ENCODE data around the gene PIP4K2C.
"Not testable (repeated sequence)": the region's sequence is repeated elsewhere in the genome, so short reads cannot be mapped to it uniquely, and the experiment has no call there.

Gene PIP4K2C

DNA sequence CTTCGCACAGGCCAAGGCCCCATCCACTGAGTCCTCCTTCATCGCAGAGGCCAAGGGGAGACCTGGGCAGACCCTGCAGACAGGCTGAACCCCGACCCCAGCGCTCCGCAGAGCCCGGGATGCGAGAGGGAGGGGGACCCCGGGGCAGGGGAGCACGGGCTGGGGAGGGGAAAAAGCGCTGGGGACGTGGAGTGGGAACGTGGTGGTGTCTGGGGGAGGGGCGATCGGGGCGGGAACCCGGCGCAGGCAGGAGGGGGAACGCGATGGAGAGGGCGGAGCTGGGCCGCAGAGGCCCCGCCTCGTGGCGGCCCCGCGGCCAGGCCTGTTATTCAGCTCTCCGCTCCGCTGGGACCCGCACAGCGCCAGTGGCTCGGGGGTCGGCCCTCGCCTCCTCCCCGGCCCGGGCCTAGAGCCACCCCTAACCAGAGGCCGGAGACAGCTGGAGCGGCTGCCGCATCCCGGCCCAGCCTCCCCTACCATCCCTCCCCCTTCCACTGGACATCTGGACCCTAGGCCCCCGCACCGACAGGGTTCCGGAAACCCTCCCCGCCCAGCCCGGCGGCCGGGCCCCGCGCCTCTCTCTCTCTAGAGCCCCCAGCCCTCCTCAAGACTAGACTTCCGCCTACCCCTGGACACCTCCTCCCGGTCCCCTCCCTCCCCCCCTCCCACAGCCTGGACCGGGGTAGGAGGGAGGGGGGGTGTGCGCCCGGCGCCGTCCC, 20.3 kb downstream of the PIP4K2C start, which contains the start of gene ARHGEF25:
Gene ARHGEF25, plus strand, starts transcription at position 328 of the 719 bp plus-strand sequence. CDS start 460 bp downstream, outside the sequence.
- DNase-seq: peak; percentile 65

DNA sequence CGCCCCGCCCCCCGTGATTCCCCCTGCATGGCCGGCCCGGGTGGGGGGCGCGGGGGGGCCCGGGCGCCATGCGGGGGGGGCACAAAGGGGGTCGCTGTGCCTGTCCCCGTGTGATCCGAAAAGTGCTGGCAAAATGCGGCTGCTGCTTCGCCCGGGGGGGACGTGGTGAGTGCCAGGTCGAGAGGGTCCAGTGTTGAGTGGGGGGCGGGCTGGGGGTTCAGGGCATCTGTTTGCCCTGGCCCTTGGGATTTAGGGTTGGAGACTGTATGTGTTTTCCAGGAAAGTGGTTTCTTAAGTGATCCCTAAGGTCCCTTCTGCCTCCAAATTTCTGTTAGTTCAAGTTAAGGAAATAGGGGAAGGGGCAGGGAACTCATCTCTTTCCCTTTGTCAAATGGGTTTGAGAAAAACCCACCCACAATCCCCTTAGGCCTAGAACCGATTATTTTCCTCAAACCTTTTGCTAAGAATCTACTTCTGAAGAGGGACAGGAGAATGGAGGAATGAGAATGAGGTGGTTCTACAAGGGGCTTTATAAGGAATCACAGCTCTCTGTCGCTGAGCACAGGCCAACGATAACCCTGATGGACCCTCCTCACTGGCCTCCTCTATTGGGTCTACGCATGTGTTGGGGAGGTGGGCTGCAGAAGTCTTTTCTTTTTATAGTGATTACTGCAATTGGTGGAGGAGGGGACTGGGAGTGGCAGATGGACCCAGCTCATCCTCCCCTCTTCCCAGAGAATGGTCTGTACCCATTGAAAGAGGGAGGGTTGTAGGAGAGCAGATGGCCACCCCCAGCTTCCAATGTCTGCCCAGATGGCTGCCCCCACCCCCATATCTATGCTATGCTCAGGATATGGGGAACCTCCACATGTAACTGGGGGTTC, 21.1 kb downstream of the PIP4K2C start:
- no peak for DNase-seq

DNA sequence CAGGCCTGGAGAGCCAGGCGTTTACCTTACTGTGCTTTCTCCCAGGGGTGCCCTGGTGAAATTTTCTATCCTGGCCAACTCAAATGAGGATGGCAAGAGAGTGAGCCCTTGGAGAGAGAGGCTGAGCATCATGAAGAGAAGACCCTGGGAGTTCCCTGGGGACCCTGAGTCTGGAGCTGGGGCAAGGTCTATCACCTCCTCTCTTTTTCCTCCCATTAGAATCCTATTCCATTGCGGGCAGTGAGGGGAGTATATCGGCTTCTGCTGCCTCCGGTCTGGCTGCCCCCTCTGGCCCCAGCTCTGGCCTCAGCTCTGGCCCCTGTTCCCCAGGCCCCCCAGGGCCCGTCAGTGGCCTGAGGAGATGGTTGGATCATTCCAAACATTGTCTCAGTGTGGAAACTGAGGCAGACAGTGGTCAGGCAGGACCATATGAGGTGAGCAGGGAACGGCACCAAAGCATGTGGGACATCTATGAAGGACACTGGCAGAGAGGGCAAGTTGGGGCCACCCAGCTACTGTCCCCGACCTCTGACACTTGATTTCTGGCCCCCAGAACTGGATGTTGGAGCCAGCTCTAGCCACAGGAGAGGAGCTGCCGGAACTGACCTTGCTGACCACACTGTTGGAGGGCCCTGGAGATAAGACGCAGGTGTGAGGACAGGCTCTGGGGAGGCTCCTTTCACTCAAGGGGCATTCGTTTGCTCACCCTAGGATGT, 21.9 kb downstream of the PIP4K2C start:
- no peak for DNase-seq

DNA sequence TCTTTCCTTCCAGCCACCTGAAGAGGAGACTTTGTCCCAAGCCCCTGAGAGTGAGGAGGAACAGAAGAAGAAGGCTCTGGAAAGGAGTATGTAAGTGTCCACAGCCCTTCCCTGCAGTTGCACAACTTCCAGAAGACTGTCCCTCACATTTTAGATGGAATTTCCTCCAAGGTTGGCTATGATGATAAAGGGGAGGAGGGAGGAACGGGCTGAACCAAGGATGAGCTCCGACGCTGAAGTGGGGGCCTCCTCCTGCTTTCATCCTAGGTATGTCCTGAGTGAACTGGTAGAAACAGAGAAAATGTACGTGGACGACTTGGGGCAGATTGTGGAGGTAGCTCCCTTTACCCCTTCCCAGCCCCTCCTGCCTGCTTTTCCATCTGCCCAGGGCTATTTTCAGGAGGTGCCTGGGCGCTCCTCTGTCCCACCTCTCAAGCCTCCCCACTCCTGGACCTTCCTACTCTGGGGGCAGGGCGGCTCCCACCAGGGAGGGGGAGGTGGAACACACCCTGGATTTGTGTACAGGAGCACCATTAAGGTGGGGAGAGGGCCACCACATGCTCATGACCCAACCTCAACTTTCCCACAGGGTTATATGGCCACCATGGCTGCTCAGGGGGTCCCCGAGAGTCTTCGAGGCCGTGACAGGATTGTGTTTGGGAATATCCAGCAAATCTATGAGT, 22.6 kb downstream of the PIP4K2C start:
- no peak for DNase-seq

DNA sequence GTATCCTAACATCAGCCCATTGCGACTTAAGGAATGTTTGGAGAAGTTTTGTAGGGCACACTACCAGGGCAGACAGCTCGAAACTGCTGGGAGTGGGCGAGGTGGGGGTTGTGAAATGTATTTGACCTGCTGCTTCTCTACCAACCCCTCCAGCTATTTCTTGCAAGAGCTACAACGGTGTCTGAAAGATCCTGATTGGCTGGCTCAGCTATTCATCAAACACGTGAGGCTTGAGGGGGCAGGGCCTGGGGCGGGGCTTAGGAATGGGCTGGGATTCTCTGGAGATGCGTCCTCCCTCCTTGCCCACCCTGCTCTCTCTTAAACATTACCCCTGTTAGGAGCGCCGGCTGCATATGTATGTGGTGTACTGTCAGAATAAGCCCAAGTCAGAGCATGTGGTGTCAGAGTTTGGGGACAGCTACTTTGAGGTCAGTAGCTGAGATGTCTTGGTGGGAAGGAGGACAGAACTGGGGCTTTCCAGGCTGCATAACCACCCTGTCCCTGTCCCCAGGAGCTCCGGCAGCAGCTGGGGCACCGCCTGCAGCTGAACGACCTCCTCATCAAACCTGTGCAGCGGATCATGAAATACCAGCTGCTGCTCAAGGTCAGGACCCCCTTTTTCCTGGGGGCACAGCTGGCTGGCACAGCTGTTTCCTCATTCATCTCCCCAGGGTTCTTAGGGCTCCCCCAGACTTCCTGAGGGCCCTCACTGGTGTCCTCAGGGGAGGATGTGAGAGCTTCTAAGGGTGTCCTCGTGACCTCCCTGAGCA, 23.4 kb downstream of the PIP4K2C start:
- DNase-seq: no peak

DNA sequence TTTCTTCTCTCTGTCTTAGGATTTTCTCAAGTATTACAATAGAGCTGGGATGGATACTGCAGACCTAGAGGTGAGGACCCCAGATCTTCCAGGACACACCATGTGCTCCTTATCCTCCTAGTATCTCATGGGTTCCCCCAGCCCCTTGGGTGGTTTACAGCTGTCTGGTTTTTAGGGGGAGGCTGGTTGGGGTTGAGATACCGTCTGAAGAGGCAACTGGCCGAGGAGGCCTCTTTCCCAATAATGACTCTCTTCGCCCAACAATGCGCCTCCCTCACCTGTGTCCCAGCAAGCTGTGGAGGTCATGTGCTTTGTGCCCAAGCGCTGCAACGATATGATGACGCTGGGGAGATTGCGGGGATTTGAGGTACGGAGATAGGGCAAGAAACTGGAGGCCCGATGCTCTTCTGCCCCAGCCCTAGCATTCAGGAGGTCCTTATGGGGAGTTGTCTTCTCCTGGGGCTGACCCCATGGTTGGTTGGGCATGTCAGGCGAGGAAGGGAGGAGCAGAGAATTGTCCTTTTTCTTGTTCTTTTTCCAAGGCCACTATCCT, 24.0 kb downstream of the PIP4K2C start:
- DNase-seq: no peak

DNA sequence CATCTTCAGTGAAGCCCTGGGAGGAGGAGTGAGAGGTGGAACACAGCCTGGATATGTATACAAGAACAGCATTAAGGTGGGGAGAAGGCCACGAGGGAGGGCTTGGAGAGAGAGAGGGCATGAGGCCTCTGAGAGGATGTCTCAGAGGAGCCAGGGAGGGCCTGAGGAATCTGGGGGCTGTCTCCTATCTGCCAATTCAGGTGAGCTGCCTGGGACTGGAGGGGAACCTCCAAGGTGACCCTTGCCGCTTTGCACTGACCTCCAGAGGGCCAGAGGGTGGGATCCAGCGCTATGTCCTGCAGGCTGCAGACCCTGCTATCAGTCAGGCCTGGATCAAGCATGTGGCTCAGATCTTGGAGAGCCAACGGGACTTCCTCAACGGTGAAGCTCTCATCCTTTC, 24.6 kb downstream of the PIP4K2C start:
- no peak for DNase-seq

DNA sequence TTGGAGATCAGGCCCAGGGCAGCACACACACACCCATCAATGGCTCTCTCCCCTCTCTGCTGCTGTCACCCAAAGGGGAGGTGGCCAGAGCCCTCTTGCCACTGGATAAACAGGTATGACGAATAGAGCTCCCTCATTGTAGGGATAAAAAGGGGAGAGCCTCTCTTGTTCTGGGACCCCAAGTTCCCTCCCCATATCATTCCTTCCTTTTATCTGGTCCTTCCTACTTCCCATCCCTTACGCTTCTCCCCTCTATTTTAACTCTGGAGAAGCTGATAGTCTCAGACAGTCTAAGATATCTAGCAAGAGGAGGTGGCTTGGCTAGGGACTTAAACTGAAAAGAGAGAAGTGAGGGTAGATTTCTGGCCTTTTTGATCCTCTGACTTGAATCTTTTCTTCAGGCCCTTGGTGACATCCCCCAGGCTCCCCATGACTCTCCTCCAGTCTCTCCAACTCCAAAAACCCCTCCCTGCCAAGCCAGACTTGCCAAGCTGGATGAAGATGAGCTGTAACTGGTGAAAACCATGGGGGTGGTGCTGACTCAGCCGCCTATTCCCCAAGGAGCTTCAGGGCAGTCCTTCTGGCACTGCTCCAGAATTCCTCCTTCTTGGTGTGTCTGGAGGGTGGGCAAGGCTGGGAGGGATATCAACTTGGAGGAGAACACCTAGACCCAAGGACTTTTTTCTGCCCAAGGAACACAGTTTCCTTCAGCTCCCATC, 25.6 kb downstream of the PIP4K2C start:
- no peak for DNase-seq

DNA sequence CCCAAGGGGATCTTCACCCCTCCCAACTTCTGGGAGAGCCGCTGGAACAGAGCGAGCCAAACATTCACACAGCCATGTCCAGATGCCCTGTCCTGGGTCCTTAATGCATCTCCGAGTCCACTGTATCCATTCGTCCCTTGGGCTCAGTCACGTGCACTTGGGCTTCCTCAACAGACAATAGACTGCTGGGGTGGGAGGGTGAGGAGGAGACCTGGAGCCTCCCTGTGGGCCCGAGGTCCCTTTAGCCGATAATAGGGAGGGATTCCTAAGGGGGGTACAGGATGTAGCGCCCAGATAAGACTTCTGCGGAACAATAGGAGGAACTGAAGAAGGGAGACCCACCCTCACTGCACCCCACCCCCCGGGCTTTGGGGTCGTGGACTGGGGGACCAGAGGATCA, 26.9 kb downstream of the PIP4K2C start:
- DNase-seq: no peak

DNA sequence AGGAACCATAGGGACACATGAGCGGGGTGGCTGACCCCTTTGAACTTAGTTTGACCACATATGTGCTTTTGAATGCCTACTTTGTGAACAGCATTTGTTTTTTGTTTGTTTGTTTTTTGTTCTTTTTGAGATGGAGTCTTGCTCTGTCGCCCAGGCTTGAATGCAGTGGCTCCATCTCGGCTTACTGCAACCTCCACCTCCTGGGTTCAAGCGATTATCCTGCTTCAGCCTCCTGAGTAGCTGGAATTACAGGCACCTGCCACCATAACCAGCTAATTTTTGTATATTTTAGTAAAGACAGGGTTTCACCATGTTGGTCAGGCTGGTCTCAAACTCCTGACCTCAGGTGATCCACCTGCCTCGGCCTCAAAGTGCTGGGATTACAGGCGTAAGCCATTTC, 27.4 kb downstream of the PIP4K2C start:
- not testable (repeated sequence) for DNase-seq

DNA sequence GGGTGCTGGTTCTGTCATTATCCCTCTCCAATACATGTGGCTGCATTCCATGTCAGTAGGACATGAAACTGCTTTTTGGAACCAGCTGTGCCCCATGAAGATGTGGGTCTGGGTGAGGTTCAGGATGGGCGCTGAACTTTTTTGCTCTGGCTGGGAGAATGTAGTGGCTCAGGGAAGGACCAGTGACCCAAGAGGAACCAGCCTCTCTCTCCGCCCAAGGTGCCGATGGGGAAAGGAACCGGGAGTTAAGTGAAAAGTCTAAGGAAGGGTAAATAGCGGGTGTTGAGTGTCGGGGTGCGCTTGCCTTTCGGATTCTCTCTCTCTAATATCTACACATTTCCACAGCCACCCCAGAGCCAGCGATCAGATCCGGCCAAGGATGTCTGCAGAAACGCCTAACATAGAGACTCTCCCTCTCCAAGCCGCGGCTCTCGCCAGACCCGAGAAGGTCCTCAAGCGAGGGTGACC, 28.0 kb downstream of the PIP4K2C start:
- no peak for DNase-seq

DNA sequence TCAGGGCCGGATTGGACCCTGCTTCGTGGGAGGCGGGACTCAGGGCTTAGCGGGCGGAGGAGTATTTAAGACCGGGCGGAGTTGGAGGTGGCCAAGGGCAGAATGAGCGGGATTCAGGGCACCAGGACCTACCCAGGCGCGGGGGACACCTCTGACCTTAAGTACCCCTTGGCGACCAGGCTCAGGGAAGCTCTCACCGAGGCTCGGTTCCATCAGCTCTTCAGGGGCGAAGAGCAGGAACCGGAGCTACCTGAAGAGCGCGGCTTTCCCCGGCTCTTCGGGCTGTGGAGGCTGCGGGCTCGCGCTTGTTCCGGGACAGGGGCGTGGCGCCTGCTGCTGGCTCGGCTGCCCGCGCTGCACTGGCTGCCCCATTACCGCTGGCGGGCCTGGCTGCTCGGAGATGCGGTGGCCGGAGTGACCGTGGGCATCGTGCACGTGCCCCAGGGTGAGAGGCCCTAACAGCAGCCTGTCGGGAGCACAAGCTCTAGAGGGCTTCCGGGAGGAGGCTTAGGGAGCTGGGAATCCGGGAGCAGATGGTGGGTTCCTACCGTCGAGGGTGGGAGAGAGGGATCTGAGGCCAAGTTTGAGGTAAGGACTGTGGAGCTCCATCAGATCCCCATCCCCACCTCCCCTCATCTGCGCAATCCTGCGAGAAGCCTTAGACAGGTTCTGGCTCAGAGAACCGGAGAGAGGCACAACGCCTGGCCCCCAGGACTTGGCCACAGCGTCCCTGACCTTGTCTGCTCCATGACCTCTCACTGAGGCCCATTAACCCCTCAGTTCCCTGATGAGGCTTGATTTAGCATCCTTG, 28.6 kb downstream of the PIP4K2C start:
- peak; percentile 32 for DNase-seq

DNA sequence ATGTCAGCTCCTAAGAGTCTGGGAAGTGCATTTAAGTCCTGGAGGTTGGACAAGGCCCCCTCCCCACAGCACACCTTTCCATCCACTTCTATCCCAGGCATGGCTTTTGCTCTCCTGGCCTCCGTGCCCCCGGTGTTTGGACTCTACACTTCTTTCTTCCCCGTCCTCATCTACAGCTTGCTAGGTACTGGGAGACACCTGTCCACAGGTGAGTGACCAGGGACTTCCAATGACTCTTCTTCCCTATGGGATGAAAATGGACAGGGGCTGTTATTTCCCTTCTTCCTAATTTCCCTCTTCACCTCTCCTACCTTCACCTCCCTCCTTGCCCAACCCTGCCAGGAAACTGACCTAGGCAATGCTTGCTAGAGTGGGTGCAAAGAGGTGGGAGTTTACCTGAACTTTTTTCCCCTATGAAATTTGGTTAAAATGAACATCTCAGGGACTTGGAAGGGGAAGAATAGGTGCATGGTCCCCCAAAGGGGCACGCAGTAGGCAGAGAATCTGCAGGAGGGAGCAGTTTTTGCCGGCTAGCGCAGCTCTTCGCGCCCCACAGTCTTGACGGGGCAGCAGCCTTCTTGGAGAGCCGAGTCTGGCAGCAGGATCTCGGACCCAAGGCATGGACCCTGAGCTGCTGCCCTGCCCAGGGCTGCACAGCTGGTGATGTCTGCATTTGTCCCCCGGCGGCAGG, 29.4 kb downstream of the PIP4K2C start:
- DNase-seq: no peak

DNA sequence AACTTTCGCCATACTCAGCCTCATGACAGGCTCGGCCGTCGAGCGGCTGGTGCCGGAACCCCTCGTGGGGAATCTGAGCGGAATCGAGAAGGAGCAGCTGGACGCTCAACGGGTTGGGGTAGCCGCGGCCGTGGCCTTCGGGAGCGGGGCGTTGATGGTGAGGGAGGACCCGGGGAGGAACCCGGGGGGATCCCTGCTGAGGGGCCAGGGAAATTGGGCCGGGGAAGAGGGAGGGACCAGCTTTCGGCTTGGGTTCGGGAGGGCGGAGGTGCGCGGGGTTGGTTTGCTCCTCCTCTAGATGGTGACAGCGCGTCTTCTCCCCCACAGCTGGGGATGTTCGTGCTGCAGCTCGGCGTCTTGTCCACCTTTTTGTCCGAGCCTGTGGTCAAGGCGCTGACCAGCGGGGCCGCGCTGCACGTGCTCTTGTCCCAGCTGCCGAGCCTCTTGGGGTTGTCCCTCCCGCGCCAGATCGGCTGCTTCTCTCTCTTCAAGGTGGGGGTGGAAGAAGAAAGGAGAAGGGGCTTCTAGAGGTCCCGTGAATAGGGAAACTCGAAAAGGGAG, 30.0 kb downstream of the PIP4K2C start:
- peak; percentile 27 for DNase-seq

DNA sequence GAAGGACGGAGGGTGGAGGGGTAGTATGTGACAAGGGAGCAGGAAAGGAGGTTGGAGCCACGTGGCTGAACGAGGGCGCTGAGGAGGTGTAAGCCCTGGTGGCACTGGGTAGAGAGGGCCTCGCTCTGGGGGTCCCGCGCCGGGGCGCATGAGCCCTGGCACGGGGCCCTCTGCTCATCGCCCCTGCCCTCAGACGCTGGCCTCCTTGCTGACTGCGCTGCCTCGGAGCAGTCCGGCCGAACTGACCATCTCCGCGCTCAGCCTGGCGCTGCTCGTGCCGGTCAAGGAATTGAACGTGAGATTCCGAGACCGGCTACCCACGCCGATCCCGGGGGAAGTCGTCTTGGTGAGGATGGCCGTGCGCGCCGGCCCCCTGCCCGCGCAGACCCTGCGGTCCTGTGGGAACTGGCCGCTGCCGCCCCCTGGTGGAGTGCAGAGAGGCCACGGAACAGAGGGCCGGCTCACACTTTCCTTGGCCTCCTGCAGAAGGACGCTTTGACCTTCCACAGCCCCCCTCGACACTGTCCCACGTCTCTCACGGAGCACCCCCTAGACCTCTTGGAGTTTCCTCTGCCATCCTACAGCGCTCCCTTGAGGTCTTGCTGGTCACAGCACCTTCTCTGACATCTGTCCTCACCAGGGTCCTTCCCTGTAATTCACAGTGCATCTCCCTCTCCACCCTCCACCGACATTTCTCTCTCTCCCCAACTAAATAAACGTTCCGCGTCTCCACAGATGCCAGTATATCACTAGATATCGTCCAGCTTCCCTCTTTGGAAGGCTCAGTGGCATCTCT, 30.7 kb downstream of the PIP4K2C start:
- DNase-seq: peak; percentile 68

DNA sequence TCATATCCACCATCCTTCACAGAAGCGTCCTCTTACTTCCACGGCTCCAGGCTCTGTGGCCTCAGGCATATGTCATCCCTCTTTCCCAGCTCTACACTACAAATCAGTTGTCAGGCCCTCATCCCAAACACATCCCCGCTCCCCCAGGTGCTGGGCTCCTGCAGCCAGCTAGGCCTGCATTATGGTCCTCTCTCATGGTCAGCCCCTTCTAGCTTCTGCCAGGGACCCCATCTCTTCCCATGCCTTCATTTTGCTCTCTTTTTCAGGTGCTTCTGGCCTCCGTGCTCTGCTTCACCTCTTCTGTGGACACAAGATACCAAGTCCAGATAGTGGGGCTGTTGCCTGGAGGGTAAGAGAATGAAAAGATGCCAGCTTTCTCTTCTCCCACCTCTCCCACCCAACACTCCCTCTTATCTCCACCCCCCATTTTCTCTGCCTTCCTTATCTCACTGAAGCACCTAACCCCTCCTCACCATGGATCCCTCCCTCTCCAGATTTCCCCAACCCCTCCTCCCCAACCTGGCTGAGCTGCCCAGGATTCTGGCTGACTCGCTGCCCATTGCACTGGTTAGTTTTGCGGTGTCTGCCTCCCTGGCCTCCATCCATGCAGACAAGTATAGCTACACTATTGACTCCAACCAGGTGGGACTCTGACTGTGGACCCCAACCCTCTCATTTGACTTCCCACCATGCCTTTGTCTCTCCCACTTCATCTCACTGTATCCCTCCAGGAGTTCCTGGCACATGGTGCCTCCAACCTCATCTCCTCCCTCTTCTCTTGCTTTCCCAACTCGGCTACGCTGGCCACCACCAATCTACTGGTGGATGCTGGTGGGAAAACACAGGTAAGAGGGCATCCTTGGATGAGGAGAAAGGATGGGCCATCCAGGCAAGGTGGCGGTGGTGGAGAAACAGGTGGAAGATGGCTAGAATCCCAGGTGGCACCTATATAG, 31.6 kb downstream of the PIP4K2C start:
- no peak for DNase-seq

DNA sequence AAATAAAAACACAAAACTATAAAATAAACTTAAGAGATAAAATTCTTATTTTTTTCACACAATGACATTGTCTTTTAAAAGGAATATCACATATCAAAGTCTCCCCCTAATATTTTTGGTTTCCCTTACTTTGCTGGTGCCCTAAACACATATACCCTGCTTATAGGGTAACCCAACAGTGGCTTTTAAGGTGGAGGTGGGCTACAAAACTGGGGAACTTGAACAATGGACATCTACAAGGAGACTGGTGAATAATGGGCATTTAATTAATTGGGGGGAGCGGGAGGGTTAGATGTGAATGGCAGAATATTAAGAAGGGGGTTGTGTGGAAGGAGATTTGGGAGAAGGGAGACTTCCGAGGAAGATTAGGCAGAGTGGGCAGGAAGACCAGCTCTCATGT, 32.4 kb downstream of the PIP4K2C start:
- no peak for DNase-seq

Data from stimulated activated CD4-positive, alpha-beta T cell treated with anti-CD3 and anti-CD28 coated beads, Interleukin-4, amount 100 ng/mL, for 1 hour (primary cell).